Panc1 (cell line): ENCODE measurements around the gene KIF1A.
"Not testable (repeated sequence)": the region's sequence is repeated elsewhere in the genome, so short reads cannot be mapped to it uniquely, and the experiment has no call there.

ENCODE experiments used
- CTCF ChIP-seq: fragments of 450-650 bp; IDR thresholded peaks from 2 replicates; pipeline ENCODE4 v1.5.1; 2017; ENCODE audit warnings: mild to moderate bottlenecking
- POLR2AphosphoS5 ChIP-seq: IDR thresholded peaks from 2 replicates; pipeline ENCODE4 v1.6.1; 2012; ENCODE audit warnings: mild to moderate bottlenecking, low read depth, low read length, moderate library complexity
- REST ChIP-seq, 2 experiments: IDR thresholded peaks; 2 replicates each; pipeline ENCODE4 v1.6.1; 2011 to 2012; ENCODE audit warnings: low read depth in 2 of 2, control low read depth in 1 of 2, low read length in 1 of 2, mild to moderate bottlenecking in 1 of 2, moderate library complexity in 1 of 2; ENCODE audit not compliant: insufficient read depth in 1 of 2
- SIN3A ChIP-seq: IDR thresholded peaks from 2 replicates; pipeline ENCODE4 v1.6.1; 2012; ENCODE audit warnings: low read depth, mild to moderate bottlenecking, low read length, moderate library complexity, borderline replicate concordance; ENCODE audit not compliant: insufficient read depth
- TCF7L2 ChIP-seq: IDR thresholded peaks from 2 replicates; pipeline ENCODE4 v1.6.1; 2011; ENCODE audit warnings: mild to moderate bottlenecking, low read depth, low read length, inconsistent platforms

GRCh38 chr2:240678043-240678442 lies 142.0 kb downstream of the KIF1A start:
- not testable (repeated sequence) for TF ChIP-seq CTCF; SIN3A; REST (IDR thresholded peaks at IDR 0.05; ENCODE audit: insufficient read depth in 1 of 2, low read depth in 2 of 2, low read length in 1 of 2); POLR2AphosphoS5; TCF7L2
